ENCODE measurements around the gene GLCCI1.

The GLCCI1 gene

DNA sequence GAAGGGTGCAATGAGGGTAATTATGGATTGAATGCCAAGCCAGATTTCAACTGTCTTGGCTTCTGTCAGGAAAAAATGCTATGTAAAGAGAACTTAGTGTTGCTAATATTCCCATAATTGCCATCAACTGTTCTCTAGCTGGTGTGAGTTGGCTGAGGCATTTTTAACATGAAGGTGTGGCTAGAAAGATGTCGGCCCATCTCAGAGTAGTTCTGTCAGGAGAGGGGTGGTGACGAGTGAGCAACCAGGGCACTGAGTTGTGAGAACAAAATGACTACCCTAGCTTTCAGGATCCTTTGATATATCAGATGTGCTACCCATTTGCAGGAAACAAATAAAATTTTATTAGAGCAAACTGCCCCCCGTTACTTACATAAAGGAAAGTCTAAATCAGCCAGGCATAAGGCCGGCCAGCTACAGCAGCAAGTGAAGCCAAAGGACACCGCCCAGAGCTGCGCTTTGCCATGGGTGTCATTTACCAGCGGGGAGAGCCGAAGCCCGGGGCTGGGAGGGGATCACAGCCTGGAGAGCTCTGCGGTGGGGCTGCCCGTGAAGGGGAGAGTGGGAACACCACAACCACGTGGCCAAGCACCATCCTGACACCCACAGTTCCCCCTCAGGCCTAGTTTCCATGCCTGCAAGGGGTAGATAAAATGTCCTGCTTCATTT lies 151.9 kb downstream of the GLCCI1 start:
- TF ChIP-seq, protein P1, sequence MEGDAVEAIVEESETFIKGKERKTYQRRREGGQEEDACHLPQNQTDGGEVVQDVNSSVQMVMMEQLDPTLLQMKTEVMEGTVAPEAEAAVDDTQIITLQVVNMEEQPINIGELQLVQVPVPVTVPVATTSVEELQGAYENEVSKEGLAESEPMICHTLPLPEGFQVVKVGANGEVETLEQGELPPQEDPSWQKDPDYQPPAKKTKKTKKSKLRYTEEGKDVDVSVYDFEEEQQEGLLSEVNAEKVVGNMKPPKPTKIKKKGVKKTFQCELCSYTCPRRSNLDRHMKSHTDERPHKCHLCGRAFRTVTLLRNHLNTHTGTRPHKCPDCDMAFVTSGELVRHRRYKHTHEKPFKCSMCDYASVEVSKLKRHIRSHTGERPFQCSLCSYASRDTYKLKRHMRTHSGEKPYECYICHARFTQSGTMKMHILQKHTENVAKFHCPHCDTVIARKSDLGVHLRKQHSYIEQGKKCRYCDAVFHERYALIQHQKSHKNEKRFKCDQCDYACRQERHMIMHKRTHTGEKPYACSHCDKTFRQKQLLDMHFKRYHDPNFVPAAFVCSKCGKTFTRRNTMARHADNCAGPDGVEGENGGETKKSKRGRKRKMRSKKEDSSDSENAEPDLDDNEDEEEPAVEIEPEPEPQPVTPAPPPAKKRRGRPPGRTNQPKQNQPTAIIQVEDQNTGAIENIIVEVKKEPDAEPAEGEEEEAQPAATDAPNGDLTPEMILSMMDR (IDR thresholded peaks at IDR 0.05; ENCODE audit: low read depth, low read length): no peak
- H3K4me3 ChIP-seq (replicated peaks in 1 of 2; ENCODE audit: low read depth in 2 of 2, low read length in 2 of 2): no peak overlapping the region
- DNase-seq (ENCODE audit: low read depth in 2 of 2): no peak

DNA sequence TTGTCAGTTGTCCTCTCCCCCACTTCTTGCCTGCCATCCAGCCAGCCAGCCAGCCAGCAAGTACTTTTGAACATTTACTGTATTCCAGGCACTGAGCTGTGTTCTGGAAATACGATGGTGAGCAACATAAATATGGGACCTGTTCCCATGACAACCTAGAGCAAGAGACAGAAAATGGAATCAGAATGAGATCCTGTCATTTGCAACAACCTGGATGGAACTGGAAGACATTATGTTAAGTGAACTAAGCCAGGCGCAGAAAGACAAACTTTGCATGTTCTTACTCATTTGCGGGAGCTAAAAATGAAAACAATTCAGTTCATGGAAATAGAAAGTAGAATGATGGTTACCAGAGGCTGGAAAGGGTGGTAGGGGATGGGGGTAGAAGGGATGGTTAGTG lies 152.6 kb downstream of the GLCCI1 start:
- TF ChIP-seq, protein P1 (IDR thresholded peaks at IDR 0.05; ENCODE audit: low read depth, low read length): no peak
- DNase-seq (ENCODE audit: low read depth in 2 of 2): no peak
- H3K4me3 ChIP-seq (replicated peaks in 1 of 2; ENCODE audit: low read depth in 2 of 2, low read length in 2 of 2): no peak overlapping the region

DNA sequence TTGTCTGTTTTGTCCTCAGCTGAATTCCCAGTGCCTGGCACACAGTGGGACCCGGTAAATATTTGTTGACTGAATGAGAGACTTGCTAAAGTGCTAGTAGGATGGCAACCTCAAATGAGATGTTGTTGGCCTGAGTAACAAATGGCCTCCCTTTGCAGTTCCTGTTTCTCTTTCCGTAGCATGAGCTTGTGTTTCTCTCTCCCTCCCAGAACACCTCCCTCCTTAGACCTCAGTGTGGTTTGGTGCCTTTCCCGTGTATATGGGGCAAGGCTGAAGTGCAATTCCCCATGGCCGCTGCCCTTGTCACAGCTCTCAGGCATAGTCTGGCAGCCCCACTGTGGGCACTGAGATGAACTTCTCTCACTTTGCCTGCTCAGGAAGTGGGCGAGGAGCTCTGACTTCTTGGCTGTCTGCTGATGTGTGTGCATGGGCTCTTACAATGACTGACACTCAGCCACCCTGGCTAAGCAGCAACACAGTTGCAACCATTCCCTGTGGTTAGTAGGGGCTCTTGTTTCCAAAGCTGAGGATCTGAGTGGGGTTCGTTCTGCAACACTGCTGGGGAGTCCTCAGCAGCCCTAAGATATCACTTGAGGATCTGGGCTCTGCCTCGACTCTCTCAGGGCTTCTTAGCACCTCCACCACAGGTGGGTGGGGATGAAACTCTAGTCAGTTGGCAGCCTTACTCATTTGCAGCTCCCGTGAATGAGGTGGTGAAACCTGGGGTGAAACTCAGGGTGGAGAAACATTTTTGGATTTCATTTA lies 157.3 kb downstream of the GLCCI1 start:
- no peak overlapping the region for H3K4me3 ChIP-seq (replicated peaks in 1 of 2; ENCODE audit: low read depth in 2 of 2, low read length in 2 of 2)
- TF ChIP-seq, protein P1 (IDR thresholded peaks at IDR 0.05; ENCODE audit: low read depth, low read length): no peak
- DNase-seq (ENCODE audit: low read depth in 2 of 2): no peak

DNA sequence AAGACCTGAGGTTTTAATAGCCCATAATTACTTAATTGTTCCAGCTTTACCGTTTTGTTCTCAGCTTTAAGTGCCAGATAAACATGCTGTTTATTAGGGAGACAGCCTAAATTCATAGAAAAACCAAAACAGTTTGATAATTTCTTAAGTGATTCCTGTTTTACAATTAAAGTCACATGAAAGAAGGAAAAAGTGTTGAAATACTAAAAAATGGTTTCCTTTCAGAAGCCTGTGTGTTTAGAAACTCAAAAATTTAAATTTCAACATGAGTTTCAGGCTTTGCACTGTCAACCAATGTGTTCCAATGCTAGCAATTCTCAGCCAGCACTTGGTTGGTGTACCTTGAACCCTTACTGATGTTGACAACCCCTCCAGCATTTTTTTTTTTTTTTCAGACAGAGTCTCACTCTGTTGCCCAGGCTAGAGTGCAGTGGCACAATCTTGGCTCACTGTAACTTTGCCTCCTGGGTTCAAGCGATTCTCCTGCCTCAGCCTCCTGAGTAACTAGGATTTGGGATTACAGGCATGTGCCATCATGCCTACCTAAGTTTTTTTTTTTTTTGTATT lies 158.1 kb downstream of the GLCCI1 start:
- TF ChIP-seq, protein P1 (IDR thresholded peaks at IDR 0.05; ENCODE audit: low read depth, low read length): no peak
- no peak overlapping the region for H3K4me3 ChIP-seq (replicated peaks in 1 of 2; ENCODE audit: low read depth in 2 of 2, low read length in 2 of 2)
- no peak for DNase-seq (ENCODE audit: low read depth in 2 of 2)

DNA sequence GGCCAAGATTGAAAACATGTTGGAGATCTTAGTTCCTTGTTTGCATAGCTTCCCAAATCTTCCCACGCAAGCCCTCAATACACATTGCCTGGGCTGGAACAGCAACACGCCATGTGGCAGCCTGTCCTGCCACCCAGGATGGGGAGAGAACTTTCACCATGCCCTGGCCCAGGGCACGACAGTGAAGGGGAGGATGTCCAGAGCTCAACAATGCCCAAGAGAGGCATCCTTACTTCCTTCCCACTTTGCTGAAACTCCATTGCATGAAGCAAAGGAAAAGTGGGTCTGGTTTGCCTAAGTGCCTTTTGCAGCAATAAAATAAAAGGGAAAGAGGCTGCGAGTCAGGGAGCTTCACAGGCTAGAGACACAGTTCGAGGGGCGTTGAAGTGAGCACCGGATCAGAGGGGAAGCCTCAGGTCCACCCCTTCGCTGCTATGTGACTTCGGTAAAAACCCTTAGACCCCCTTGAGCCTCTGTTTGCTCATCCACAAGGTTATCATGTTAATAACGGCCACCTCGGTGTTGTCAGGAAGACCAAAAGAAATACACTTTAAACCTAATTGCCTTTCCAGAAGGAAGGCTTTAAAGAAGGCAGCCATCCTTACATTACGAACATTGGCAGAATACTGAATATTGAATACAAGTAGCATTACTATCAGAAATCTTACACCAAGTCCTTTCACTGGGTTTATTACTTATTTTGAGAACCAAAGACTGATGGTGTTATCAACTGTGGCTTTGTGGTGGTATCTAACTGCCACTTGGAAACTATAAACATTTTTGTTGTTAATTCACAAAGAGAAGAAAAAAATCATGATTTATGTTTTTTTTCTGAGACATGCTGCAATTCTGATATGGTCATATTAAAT lies 160.1 kb downstream of the GLCCI1 start:
- TF ChIP-seq, protein P1 (IDR thresholded peaks at IDR 0.05; ENCODE audit: low read depth, low read length): no peak
- no peak for DNase-seq (ENCODE audit: low read depth in 2 of 2)
- no peak overlapping the region for H3K4me3 ChIP-seq (replicated peaks in 1 of 2; ENCODE audit: low read depth in 2 of 2, low read length in 2 of 2)

DNA sequence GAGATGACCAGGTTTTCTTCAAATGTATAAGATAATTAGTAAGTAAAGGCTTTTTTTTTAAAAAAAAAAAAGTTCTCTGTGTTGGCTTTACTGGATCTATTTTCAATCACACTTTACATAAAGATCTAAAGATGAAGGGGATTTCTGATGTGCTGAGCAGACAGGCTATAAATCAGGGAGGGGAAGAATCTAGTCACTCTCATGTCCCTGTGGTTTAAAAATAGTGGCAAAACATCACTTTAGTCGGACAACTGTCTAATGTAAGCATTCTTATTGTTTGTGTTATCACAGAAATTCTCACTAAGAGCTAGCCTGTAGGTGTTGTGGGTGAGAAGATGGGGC lies 160.7 kb downstream of the GLCCI1 start:
- DNase-seq (ENCODE audit: low read depth in 2 of 2): no peak
- TF ChIP-seq, protein P1 (IDR thresholded peaks at IDR 0.05; ENCODE audit: low read depth, low read length): no peak
- no peak overlapping the region for H3K4me3 ChIP-seq (replicated peaks in 1 of 2; ENCODE audit: low read depth in 2 of 2, low read length in 2 of 2)

Measured in cardiac fibroblast (primary cell).